ENCODE data around the gene SPDYE1.
"Not testable (repeated sequence)": the region's sequence is repeated elsewhere in the genome, so short reads cannot be mapped to it uniquely, and the experiment has no call there.

SPDYE1 gene

GRCh38 chr7:43994681-43995080 lies 3.0 kb upstream of the SPDYE1 start:
- not testable (repeated sequence) for DNase-seq

DNA sequence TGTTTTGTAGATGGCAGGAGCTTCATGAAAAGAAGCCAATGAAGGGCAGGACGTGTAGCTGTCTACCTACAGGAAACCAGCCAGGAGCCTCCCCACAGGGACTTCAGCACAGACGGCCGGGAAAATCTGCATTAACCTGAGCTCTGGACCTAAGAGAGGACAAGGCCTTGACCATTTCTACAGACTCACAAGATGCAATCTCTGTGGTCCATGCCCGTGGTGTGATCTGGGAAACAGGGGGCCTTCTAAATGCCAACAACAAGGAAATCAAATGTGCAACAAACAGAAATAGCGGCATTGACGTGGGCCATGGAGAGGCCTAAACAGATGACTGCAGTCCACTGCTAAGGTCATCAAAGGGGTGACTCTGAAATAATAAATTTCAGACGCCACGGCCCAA lies 14.4 kb downstream of the SPDYE1 start:
- not testable (repeated sequence) for DNase-seq

DNA sequence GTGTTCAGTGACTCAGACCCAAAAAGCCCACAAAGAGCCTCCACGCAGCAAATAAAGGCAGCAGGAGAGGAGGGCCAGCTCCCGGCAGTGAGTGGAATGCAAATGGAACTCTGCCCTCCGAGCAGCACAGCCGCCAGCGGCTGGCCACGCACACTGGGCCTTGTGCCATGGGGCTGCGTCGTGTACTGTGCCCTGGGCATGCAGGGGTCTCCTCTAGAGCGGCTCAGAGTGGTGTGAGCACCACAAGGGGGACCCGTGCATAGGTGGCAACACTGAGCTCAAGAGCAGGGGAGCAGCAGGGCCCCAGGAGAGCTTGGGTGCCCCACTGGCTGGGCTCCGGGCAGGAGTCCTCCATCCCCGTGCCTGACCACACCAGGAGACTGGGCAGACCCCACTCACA lies 17.4 kb downstream of the SPDYE1 start:
- not testable (repeated sequence) for DNase-seq

DNA sequence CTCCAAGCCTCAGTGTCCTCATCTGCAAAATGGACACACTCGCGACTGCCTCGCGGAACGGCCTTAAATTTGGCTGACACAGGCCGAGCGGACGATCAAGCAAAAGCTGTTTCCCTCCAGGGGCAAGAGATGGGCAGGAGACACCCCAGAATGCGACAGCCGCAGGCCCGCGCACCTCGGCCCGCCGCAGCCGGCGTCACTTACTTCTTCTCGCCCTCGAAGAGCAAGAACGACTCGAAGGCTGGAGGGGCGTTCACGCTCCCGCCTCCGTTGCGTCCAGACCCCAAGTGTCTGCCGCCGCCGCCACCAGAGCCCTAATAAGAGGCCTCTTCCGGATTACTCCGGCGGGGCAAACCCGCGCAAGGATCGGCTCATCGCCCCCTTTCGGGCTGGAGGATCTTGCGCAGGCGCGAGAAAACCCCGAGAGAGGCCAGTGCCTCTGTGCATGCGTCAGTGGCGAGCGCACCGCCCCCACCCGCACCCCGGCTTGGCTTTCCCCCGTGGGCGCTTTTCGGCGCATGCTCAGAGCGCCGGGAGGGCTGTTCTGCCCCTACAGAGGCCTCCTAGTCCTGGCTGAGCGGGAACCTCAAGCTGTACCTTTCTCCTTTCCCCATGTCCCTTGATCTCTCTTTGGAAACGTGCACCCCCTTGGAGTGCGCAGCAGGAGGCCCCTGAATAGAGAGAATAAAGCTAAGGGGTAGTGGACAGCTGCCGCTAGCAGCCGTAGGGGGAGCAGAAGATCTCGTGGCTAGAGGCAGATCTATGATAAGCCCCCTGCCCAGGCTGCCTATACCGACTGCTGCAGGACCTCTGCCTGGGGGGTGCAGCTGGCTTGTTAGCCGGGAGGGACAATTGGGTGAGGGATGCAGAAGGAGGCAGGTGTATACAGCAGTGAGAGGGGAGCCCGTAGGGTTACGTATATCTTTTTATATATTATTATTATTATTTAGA lies 21.4 kb downstream of the SPDYE1 start:
- DNase-seq = peak; percentile 95

- DNase-seq = not testable (repeated sequence)
Observed at GRCh38 chr7:44019825-44020224, 22.1 kb downstream of the SPDYE1 start.

DNA sequence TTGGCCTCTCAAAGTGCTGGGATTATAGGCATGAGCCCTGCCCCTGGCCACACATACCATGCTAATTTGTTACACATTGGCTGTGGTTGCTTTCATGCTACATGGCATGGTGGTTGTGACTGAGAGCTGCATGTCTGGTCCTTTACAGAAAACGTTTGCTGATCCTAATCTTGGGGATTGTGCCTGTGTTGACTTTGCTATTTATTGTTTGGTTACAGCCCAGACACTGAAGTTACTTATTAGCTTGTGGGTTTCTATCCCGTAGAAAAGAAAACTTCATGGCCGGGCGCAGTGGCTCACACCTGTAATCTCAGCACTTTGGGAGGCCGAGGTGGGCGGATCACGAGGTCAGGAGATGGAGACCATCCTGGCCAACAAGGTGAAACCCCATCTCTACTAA lies 24.4 kb downstream of the SPDYE1 start:
- DNase-seq = not testable (repeated sequence)

- DNase-seq = not testable (repeated sequence)
Observed at GRCh38 chr7:44022796-44023467, 25.2 kb downstream of the SPDYE1 start.

- not testable (repeated sequence) for DNase-seq
Observed at GRCh38 chr7:44029433-44029832, 31.7 kb downstream of the SPDYE1 start.

DNA sequence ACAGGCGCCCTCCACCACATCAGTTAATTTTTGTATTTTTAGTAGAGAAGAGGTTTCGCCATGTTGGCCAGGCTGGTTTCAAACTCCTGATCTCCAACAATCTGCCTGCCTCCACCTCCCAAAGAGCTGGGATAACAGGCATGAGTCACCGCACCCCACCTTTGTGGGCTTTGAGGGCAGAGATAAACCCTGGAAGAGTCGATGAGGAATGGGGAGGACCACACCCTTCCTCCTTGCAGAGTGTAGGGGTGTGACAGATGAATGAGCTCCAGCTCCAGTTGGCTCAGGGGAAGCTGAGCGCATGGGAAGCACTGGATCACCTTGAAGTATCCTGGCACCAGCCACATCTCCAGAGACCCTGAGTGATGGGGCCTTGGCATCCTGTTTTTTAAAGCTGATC lies 32.3 kb downstream of the SPDYE1 start:
- not testable (repeated sequence) for DNase-seq

- not testable (repeated sequence) for DNase-seq
Observed at GRCh38 chr7:44031319-44031718, 33.6 kb downstream of the SPDYE1 start.

DNA sequence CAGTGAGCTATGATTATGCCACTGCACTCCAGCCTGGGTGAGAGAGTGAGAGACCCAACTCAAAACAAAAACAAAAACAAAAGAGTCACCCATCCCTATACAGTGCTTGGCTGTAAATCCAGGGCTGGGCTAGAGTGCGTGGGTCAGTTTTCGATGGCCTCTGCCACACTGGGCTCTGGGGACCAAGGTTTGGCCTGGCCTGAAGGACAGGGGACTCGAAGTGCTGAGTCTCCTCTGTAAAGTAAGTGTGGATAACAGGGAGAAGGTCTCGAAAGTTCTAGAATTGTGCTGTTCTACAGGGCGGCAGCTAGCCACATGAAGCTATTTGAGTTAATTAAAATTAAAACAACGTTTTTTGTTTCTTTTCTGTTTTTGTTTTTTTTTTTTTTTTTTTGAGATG lies 34.3 kb downstream of the SPDYE1 start:
- not testable (repeated sequence) for DNase-seq

GRCh38 chr7:44033971-44034844 lies 36.5 kb downstream of the SPDYE1 start:
- DNase-seq = not testable (repeated sequence)

DNA sequence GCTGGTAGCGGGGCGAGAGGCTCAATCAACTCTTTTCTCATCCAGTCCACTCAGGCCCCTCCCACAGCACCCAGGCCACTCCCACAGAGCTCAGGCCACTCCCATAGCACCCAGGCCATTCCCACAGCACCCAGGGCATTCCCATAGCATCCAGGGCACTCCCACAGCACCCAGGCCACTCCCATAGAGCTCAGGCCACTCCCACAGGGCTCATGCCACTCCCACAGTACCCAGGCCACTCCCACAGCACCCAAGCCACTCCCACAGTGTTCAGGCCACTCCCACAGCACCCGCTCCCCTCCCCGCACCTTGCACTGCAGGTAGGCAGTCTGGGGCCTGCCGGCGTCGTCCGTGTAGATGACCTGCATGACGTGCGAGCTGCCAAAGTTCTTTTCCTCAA lies 38.7 kb downstream of the SPDYE1 start:
- not testable (repeated sequence) for DNase-seq

DNA sequence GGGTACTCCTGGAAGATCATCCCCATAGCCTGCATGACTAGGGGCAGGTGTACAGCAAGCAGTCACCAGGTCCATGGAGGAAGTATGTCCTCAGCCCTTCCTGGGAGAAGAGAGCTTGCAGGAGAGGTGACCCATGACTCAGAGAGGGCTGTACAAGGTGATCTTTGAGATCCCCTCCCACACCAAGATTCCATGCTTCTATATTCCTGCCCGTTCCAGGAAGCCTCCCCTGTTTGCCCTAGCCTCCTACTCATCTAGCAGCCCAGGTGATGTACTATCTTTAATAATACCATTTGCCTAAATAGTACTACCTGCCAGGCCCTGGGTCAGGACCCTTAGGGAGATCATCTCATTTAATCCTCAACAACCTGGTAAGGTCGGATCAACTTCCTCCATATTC lies 40.3 kb downstream of the SPDYE1 start:
- DNase-seq = not testable (repeated sequence)

GRCh38 chr7:44038553-44038952 lies 40.9 kb downstream of the SPDYE1 start:
- DNase-seq = not testable (repeated sequence)

- DNase-seq = peak; percentile 31
Observed at GRCh38 chr7:44038961-44039558, 41.4 kb downstream of the SPDYE1 start.

DNA sequence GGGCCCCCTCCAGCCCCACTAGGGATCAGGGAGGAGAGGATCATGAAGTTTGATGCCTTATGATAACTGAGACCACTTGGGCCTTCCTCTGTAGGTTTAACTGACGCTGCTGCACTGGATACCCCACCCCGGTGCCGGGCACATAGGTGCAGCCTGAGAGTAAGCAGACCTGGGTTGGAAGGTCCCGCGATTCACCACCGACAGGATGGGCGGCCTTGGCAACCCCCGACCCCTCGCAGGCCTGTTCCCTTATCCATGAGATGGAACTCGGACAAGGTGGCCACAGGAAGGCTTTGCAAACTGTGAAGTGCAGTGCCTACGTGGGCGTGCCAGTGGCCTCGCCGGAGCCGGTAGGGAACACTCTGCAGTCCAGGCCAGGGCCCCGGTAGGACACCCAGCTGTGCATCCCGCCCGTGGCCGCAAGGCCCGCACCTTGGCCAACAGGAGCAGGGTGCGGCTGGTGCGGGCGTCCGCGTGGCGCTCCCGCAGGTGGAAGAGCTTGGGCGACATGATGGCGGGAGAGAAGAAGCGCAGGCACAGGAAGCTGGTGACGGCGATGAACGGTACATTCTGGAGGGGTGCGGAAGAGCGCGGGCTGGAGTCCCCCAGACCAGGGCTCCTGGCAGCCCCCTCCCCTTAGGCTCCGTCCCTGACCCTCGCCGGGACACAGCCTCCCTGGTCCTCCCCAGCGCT lies 42.2 kb downstream of the SPDYE1 start:
- DNase-seq = not testable (repeated sequence)

GRCh38 chr7:44040493-44040891 lies 42.8 kb downstream of the SPDYE1 start:
- peak; percentile 28 for DNase-seq

DNA sequence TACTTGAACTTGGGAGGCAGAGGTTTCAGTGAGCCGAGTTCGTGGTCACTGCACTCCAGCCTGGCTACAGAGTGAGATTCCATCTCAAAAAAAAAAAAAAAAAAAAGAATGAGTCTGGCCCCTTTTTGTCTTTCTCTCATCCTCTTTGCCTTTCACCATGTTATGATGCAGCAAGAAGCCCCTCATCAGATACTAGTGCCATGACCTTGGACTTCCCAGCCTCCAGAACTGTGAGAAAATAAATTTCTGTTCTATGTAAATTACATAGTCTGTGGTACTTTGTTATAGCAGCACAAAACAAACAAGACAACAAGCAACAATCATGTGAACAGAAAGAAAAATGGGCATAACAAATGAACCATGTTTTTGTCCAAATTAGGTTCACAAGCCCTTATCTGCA lies 44.5 kb downstream of the SPDYE1 start:
- DNase-seq = no peak

GRCh38 chr7:44043902-44044301 lies 46.2 kb downstream of the SPDYE1 start:
- DNase-seq = no peak

- DNase-seq = peak; percentile 66
Observed at GRCh38 chr7:44044315-44045225, 46.9 kb downstream of the SPDYE1 start, which contains the start of gene DBNL. Gene DBNL (plus strand): TSS chr7:44044702. CDS start chr7:44044738, 36 bp downstream.

All from NCI-H1436 (cell line).